Natural killer cell (primary cell): Measurements from ENCODE around the gene BBS1. TPM values are rescaled to one million over a fixed set of nuclear protein-coding genes. Genes with fewer than 3 reads are reported as not detected.

Experiments used
- ATAC-seq, 3 donors: fragments of 150-1000 bp in 2 of 3; fragments of 200-7000 bp in 1 of 3; cut with Tn5 transposase; 1 replicate in 1 of 3; 2 replicates in 2 of 3; pipeline ENCODE4 v1.10.0; 2021; ENCODE audit warnings: mild to moderate bottlenecking in 2 of 3, moderate library complexity in 2 of 3
- DNase-seq, 2 donors: peaks; one replicate each; pipeline versions ENCODE4 v3.0.0 to v3.0.0-alpha.2; 2013 to 2021; ENCODE audit warnings: mixed read lengths in 1 of 2
- H3K27ac ChIP-seq: one replicate; pipeline ENCODE4 v1.5.1; 2013; ENCODE audit warnings: mild to moderate bottlenecking, low read length
- H3K27me3 ChIP-seq: one replicate; pipeline ENCODE4 v1.6.1; 2013; ENCODE audit warnings: low read length; ENCODE audit not compliant: control insufficient read depth, insufficient read depth
- H3K36me3 ChIP-seq: one replicate; pipeline ENCODE4 v1.6.1; 2013; ENCODE audit warnings: low read length; ENCODE audit not compliant: control insufficient read depth, insufficient read depth
- H3K4me1 ChIP-seq: one replicate; pipeline ENCODE4 v1.6.1; 2013; ENCODE audit warnings: low read length; ENCODE audit not compliant: control insufficient read depth, insufficient read depth
- H3K4me3 ChIP-seq: one replicate; pipeline ENCODE4 v1.5.1; 2013; ENCODE audit warnings: low read length
- H3K9me3 ChIP-seq: one replicate; pipeline ENCODE4 v1.6.1; 2013; ENCODE audit warnings: low read length; ENCODE audit not compliant: control insufficient read depth, insufficient read depth
- H3K27ac Mint-ChIP-seq, 2 donors: one replicate each; pipeline ENCODE4 v1.8.0; 2022; ENCODE audit warnings: mild to moderate bottlenecking in 2 of 2, mixed read lengths in 2 of 2, moderate library complexity in 1 of 2
- H3K27me3 Mint-ChIP-seq, 2 donors: one replicate each; pipeline ENCODE4 v1.8.0; 2022; ENCODE audit warnings: low read depth in 2 of 2, mixed read lengths in 2 of 2
- H3K36me3 Mint-ChIP-seq: one replicate; pipeline ENCODE4 v1.8.0; 2022; ENCODE audit warnings: mixed read lengths
- H3K4me1 Mint-ChIP-seq, 2 donors: one replicate each; pipeline ENCODE4 v1.8.0; 2022; ENCODE audit warnings: mixed read lengths in 2 of 2
- H3K4me3 Mint-ChIP-seq: one replicate; pipeline ENCODE4 v1.8.0; 2022; ENCODE audit warnings: mild to moderate bottlenecking, moderate library complexity, mixed read lengths
- H3K9me3 Mint-ChIP-seq, 2 donors: one replicate each; pipeline ENCODE4 v1.8.0; 2022; ENCODE audit warnings: mixed read lengths in 2 of 2
- whole genome bisulfite sequencing: methylation state at CpG from one replicate; pipeline ENCODE4 v1.1.7; 2013; ENCODE audit warnings: missing lambda C conversion rate; ENCODE audit not compliant: insufficient coverage; 5-methylcytosine and 5-hydroxymethylcytosine counted together
- intact Hi-C: fragments of 100-400 bp; cut with micrococcal nuclease; formaldehyde crosslinking; loops from one replicate; pipeline ENCODE4 v1.14.2; 2022
- total RNA-seq, 4 donors: library from RNA; stranded (reverse); fragments of 120-200 nt in 1 of 4; gene quantifications; one replicate each; pipeline versions ENCODE4 v1.2.3 to v1.2.4, GENCODE V29; 2013 to 2022
- TF ChIP-seq, protein P1 (sequence below): fragments of 200-600 bp; IDR thresholded peaks from one replicate; pipeline ENCODE4 v1.8.0; 2022; ENCODE audit warnings: antibody characterized with exemption

BBS1 gene
- total RNA-seq, 3 donors from 2014 or later (not counting 1 experiment from before 2014, with no cell fraction given) = 12.5 to 22.5 (median 18.1) TPM

DNA sequence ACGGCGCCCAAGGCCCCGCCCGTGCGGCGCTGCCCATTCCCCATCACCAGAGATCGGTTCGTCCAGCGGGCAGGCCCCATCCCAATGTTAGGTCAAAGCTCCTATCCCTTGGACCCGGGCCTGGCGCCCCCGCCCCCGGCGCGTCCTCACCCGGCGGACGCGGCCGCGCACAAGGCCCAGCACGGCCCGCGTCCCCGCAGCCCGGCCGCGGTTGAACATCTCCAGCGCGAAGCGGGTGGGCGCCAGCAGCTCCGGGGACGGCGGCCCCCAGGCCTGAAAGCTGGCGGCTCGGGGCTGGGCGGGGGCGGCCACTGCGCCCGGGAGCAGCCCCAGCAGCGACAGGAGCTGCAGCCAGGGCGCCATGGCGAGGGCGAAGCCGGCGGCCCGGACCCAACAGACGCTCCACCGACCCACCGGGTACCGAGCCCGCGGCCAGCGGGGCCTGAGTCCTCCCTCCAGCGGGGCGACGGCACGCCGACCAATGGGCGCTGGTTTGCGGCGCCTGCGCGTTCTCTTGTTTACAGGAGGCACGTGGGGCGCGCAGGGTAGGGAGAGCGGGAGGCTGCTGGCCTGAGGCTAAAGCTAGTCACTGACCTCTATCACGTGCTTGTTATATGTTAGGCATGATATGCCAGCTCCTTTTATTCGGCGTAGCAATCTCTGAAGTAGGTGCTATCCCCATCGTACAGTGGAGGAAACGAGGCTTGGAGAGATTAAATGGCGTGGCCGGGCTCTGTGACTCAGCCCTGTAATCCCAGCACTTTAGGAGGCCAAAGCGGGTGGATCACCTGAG lies 57.9 kb downstream of the BBS1 start, which contains the start of gene CTSF:
TSS of gene CTSF (minus strand) at position 483 of the 793 bp plus-strand sequence. CDS start at position 363, 120 bp downstream.
- no peaks in the 10 kb centered on the region for H3K36me3 ChIP-seq
- H3K9me3 ChIP-seq = no peaks in the 10 kb centered on the region
- peaks cover 13% of the 10 kb centered on the region for H3K4me1 ChIP-seq
- peak within 1 kb of the TSS; percentile 85 for H3K4me3 Mint-ChIP-seq
- peak; percentile 71 to 81 for DNase-seq
- peak within 1 kb of the TSS; percentile 28 for H3K4me3 ChIP-seq
- TF ChIP-seq, protein P1, sequence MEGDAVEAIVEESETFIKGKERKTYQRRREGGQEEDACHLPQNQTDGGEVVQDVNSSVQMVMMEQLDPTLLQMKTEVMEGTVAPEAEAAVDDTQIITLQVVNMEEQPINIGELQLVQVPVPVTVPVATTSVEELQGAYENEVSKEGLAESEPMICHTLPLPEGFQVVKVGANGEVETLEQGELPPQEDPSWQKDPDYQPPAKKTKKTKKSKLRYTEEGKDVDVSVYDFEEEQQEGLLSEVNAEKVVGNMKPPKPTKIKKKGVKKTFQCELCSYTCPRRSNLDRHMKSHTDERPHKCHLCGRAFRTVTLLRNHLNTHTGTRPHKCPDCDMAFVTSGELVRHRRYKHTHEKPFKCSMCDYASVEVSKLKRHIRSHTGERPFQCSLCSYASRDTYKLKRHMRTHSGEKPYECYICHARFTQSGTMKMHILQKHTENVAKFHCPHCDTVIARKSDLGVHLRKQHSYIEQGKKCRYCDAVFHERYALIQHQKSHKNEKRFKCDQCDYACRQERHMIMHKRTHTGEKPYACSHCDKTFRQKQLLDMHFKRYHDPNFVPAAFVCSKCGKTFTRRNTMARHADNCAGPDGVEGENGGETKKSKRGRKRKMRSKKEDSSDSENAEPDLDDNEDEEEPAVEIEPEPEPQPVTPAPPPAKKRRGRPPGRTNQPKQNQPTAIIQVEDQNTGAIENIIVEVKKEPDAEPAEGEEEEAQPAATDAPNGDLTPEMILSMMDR = no peak
- no peaks in the 10 kb centered on the region for H3K27me3 Mint-ChIP-seq
- no peaks in the 10 kb centered on the region for H3K27me3 ChIP-seq
- peak within 1 kb of the TSS; percentile 41 to 71 for H3K27ac Mint-ChIP-seq
- intact Hi-C loops = no loop called here
- no peaks in the 10 kb centered on the region for H3K36me3 Mint-ChIP-seq
- 5% methylated on average over 77 of the region's 77 CpGs for WGBS
- H3K9me3 Mint-ChIP-seq = no peaks in the 10 kb centered on the region
- H3K27ac ChIP-seq = no peak within 1 kb of the TSS
- ATAC-seq = peak; percentile 70 to 98 (median 97)
- peaks cover 4 to 9% of the 10 kb centered on the region in 2 donors for H3K4me1 Mint-ChIP-seq

DNA sequence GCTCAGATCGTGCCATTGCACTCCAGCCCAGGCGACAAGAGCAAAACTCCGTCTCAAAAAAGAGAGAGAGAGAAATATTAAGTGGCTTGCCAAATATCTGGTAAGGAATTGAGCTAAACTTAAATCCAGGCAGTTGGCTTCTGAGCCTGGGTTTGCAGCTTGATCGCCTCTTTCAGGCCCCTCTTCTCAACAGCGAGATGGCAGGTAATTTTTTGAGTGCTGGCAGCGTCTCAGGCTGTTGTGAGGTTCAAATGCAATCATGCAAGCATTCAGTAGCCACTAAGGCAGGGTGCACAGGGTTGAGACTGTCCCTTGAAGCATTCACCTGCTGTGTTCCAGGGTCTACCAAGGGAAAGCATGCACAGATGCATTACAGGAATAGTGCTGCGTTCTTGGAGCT lies 58.6 kb downstream of the BBS1 start:
- Histone ChIP-seq H3K4me1 (peaks cover 13% of the 10 kb centered on the region), H3K36me3 (no peaks in the 10 kb centered on the region), H3K27me3 (no peaks in the 10 kb centered on the region), H3K27ac (no peak overlapping the region), H3K9me3 (no peaks in the 10 kb centered on the region), H3K4me3 (no peak overlapping the region)
- TF ChIP-seq, protein P1 = no peak
- peaks cover 4 to 9% of the 10 kb centered on the region in 2 donors for H3K4me1 Mint-ChIP-seq
- 86% methylated on average over 7 of the region's 7 CpGs for WGBS
- no peak for DNase-seq
- no peaks in the 10 kb centered on the region for H3K36me3 Mint-ChIP-seq
- no peaks in the 10 kb centered on the region for H3K9me3 Mint-ChIP-seq
- intact Hi-C loops = no loop called here
- ATAC-seq = no peak
- H3K27ac Mint-ChIP-seq = peak overlapping the region in 1 of 2 donors; percentile 71
- peaks cover 3 to 6% of the 10 kb centered on the region in 2 donors for H3K27me3 Mint-ChIP-seq
- no peak overlapping the region for H3K4me3 Mint-ChIP-seq

GRCh38 chr11:66570079-66570849 lies 59.8 kb downstream of the BBS1 start:
- no peak overlapping the region for H3K4me3 ChIP-seq
- ATAC-seq = no peak
- H3K4me1 Mint-ChIP-seq = peaks cover 4 to 9% of the 10 kb centered on the region in 2 donors
- TF ChIP-seq, protein P1 = no peak
- intact Hi-C loops = no loop called here
- no peak overlapping the region for H3K4me3 Mint-ChIP-seq
- H3K27me3 Mint-ChIP-seq = peaks cover 14 to 18% of the 10 kb centered on the region in 2 donors
- H3K36me3 ChIP-seq = no peaks in the 10 kb centered on the region
- H3K4me1 ChIP-seq = peaks cover 13% of the 10 kb centered on the region
- no peaks in the 10 kb centered on the region for H3K9me3 Mint-ChIP-seq
- no peak overlapping the region for H3K27ac Mint-ChIP-seq
- H3K36me3 Mint-ChIP-seq = no peaks in the 10 kb centered on the region
- 70% methylated on average over 4 of the region's 5 CpGs for WGBS
- no peaks in the 10 kb centered on the region for H3K27me3 ChIP-seq
- DNase-seq = no peak
- H3K27ac ChIP-seq = no peak overlapping the region
- H3K9me3 ChIP-seq = no peaks in the 10 kb centered on the region
